VCaP (cell line): ENCODE measurements around the gene APLP2.

Source experiments
- H3K27ac ChIP-seq: fragments of 450-650 bp; 2 replicates; pipeline ENCODE4 v1.5.1; 2017
- TF ChIP-seq, protein P1 (sequence below): fragments of 450-650 bp; conservative IDR thresholded peaks from 2 replicates; pipeline ENCODE4 v1.5.1; 2017; ENCODE audit warnings: mild to moderate bottlenecking, moderate library complexity

APLP2 gene

DNA sequence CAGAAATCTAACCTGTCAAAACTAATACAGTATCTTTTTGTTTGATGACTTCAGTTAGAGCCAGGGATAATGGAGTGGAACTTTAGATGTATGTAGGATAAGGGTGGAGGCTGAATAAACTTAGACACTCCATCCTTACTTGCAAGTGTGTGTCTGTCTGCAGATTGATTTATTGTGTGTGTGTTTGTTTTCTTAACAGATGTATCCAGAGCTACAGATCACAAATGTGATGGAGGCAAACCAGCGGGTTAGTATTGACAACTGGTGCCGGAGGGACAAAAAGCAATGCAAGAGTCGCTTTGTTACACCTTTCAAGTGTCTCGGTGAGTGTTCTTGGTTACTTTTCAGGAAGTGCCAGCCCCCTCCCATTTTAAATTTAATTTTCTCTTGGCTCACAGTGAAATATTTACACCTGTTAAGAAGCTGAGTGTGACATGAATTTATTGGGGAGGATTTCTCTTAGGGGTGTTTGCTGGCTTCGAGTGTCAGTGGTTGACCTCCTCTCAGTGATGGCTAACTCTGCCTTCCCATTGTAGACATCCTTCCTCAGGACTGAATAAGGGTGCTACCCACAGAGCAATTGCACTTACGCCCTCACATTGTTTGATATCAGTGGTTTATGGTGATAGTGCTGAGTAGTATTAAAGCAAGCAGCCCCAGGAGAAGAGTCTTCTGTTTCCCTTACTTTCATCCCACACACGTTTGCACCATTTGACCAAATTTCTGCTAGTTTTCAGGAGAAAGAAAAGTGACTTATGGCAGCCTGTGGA is 40.8 kb downstream of the APLP2 start:
- no peak overlapping the region for H3K27ac ChIP-seq
- TF ChIP-seq, protein P1, sequence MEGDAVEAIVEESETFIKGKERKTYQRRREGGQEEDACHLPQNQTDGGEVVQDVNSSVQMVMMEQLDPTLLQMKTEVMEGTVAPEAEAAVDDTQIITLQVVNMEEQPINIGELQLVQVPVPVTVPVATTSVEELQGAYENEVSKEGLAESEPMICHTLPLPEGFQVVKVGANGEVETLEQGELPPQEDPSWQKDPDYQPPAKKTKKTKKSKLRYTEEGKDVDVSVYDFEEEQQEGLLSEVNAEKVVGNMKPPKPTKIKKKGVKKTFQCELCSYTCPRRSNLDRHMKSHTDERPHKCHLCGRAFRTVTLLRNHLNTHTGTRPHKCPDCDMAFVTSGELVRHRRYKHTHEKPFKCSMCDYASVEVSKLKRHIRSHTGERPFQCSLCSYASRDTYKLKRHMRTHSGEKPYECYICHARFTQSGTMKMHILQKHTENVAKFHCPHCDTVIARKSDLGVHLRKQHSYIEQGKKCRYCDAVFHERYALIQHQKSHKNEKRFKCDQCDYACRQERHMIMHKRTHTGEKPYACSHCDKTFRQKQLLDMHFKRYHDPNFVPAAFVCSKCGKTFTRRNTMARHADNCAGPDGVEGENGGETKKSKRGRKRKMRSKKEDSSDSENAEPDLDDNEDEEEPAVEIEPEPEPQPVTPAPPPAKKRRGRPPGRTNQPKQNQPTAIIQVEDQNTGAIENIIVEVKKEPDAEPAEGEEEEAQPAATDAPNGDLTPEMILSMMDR: no peak

- no peak overlapping the region for H3K27ac ChIP-seq
- TF ChIP-seq, protein P1: no peak
Measured at GRCh38 chr11:130112071-130112830, 42.6 kb downstream of the APLP2 start.

DNA sequence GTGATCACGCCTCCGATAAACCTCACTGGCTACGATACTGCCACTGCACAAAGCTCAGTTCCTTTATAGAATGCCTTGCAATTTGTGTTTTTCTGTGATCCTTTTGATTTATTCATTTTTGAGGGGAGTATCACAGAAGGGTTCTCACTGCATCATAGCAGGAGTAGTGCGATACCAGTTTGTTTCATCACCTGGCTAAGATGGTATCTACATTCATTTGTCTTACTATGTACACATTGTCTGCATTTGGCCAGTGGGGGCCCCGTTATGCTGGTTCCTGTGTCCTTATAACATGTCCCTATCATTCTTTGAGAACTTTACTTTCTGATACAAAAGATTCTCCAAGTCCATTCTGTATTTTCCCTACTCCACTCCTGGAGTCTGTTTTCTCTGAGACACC is 44.6 kb downstream of the APLP2 start:
- peak overlapping the region; percentile 41 for H3K27ac ChIP-seq
- TF ChIP-seq, protein P1: no peak

DNA sequence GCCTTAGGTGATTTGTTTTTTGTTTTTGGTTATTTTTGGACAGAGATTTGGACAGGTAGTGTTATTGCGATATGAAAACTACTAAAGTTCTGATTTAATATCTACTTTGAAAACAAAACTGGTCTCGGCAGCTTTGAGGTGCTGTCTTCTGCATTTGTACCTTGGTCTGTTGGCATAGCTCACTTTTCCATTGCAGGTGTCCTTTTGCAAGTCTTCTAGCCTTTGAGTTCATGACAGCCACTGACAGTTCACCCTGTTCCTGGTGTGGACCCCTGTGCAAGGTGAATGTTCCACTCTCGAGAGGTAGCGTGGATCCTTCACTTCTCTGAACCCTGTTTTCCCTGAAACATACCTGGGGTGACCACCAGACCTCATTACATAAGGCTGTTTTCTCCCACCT is 45.0 kb downstream of the APLP2 start:
- H3K27ac ChIP-seq: peak overlapping the region; percentile 41
- TF ChIP-seq, protein P1: no peak

GRCh38 chr11:130115218-130115617 is 45.5 kb downstream of the APLP2 start:
- peak overlapping the region; percentile 41 for H3K27ac ChIP-seq
- TF ChIP-seq, protein P1: no peak

DNA sequence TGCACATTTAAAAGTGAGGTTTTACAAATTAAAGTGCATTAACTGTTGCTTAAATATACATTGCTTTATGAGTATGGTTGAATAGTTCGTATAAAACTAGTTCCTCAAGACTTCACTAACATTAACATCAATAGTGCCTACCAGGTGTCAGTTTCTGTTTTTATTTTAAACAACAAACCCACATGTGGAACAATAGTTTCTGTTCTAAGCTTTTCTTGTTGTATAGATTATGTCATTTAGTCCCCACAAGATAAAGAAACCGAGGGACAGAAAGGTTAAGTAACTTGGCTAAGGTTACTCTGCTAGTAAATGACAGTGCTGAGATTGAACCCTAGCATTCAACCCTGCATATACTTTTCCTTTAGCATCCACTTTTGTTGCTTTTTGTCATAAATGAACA is 48.5 kb downstream of the APLP2 start:
- no peak overlapping the region for H3K27ac ChIP-seq
- TF ChIP-seq, protein P1: no peak

- TF ChIP-seq, protein P1: no peak
- H3K27ac ChIP-seq: no peak overlapping the region
Measured at GRCh38 chr11:130118636-130119387, 49.1 kb downstream of the APLP2 start.
